Hepatic stellate cell (primary cell): Measurements from ENCODE around the gene GASK1B.

Experiments used
- DNase-seq: peaks from one replicate; pipeline ENCODE4 v3.0.0; 2011; ENCODE audit warnings: low spot score

GASK1B gene

GRCh38 chr4:158172261-158173258 is at the start of gene GASK1B:
Gene GASK1B (minus strand): TSS chr4:158173025. CDS start chr4:158171375, 1,650 bp downstream.
- DNase-seq = no peak

DNA sequence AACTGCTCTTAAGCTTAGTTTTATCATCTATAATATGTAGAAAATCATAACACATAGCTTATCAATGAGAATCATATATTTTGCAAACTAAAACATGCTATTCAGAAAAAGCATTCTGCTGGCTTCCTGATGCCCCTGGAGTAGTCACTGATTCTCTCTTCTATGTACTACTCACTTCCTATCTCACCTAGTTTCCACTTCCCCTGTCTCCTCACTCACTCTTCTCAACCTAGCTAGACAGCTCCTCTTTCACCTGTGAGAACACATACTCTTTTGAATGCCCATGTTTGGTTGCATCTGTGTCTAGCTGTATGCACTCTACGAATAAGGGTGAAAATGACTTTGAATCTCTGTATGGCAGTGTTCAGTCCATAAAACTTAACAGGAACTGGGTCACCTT is 46.8 kb upstream of the GASK1B start:
- no peak for DNase-seq

- no peak for DNase-seq
These were observed 44.9 kb upstream of the GASK1B start for GRCh38 chr4:158217763-158218162.

- DNase-seq = no peak
These were observed 42.0 kb upstream of the GASK1B start for GRCh38 chr4:158214856-158215255.

- DNase-seq = no peak
These were observed 40.6 kb upstream of the GASK1B start for GRCh38 chr4:158213466-158213865.

DNA sequence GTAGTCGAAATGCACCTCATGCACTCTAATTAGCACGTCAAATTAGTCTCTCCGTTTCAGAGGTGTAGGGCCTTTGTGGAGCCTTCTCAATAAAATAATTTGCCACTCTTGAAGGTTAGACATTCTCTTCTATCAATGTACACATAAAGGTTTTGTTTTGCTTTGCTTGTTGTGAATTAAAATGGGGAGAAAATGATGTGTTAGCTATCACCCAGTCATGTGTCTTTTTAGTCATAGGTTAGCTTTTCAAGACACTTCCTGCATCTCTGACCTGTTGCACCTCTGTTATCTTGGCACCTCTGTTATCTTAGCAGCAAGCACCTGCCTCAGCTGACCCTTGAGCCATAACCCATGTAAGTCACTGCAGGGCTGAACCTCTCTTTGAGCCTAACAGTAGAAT is 38.4 kb upstream of the GASK1B start:
- DNase-seq = no peak

DNA sequence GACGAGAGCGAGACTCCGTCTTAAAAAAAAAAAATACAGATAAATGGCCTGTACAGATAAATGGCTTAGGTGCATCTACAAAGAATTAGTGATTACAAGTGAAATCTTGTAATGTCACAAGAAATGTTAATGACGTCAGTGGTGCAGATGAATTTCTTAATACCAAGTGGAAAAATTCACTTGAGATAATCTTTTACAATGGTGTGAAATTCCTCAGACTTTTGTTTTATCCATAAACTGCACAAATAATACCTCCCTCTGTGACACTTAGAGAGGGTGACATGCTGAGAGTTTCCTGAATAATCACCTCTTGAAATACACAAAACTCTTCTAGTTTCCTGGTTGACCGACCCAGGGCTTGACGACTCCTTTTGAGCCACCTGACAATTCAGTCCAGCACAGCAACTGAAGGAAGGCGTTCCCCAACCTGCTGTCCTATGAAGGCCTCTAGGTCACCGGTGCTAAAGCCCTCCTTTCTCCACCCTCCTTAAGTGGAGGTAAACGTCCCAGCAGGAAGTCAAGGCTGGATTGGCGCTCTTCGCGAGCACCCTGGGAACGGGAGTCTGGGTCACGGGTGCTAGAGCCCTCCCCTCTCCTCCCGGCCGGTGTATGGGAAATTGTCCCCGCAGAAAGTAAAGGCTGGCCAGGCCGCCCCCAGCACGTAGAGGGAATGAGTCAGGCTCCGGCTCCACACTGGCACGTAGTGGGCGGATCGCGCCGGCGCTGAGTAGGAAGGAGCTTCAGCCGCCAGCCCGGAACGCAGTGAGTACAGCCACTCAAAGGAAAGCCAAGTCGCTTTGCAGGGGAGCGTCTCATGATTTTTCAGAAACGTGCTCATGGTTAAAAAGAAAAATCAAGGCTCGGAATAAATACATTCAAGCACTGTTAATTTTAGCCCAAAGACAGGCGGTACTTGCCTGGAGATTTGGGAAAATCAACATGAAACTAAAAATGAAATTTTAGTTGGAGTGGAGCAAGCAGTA is 37.3 kb upstream of the GASK1B start, which contains the start of gene TMEM144:
Gene TMEM144 (plus strand): TSS at position 662 of the 983 bp plus-strand sequence. CDS start 2,182 bp downstream, outside the sequence.
- DNase-seq = peak; percentile 77

DNA sequence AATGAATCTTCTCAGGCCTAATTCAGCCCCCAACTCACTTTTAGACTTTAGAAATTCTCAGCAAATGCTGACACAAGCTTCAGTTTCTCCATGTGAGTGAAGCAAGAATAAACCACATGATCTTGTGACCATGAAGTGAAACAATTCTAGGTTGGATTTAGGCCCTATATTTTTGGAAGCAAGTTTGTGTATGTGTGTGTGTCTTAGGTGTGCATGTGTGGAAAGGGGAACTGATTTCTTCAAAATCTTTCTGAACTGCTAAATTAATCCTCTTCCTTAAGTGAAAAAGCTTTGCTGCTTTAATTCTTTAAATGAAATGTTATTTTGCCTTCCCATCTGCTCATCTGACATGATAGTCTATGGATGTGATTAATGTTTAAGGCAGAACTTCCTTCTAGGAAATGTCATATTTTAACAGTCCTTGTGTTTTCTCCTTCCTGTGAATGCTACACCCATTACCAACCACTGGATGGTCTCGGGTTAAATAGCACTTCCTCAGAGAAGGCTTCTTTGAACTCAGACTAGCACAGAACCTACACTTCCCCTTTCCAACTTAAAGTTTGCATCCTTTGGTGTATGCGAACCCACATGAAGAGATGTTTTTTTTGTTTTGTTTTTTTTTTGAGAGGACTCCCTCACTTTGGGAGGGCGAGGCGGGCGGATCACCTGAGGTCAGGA is 36.3 kb upstream of the GASK1B start:
- DNase-seq = no peak

DNA sequence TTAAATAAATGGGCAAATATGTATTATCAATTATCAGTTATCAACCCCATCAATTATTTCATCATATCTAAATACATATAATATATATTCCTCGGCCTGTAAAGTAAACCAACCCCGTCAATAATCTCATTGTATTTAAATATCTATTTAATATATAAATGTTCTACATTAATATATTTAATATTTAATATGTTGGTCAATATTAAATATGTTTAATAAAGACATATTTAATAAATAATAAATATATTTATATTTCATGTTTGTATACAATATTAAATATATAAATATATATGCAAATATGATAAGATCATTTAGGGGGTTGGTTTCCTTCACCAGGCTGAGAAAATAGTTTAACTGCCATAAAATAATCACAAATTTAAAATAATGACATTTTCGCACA is 31.1 kb upstream of the GASK1B start:
- DNase-seq = no peak

- no peak for DNase-seq
These were observed 30.6 kb upstream of the GASK1B start for GRCh38 chr4:158203436-158203835.

DNA sequence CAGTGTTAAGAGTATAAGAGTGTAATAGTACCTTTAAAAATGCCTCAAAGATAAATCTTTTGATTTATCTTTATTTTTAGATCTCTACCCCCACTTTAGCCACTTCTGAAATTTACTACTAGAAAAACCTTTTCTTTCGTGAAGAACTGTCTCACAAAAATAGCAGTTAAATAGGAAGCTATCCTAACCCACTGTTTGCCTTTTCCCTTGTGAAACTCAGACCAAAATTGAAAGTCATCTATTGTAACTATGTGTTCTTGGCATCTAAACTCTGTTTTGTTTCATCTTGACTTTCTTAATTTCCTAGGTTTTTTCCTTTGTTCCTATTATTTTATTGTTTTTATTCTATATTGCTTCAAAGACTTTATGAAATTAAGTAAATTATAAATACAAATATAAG is 29.7 kb upstream of the GASK1B start:
- DNase-seq = no peak

- DNase-seq = no peak
These were observed 29.1 kb upstream of the GASK1B start for GRCh38 chr4:158201876-158202275.

- DNase-seq = no peak
These were observed 28.5 kb upstream of the GASK1B start for GRCh38 chr4:158201322-158201721.

GRCh38 chr4:158200214-158200613 is 27.4 kb upstream of the GASK1B start:
- no peak for DNase-seq

- DNase-seq = no peak
These were observed 24.5 kb upstream of the GASK1B start for GRCh38 chr4:158197194-158197776.

DNA sequence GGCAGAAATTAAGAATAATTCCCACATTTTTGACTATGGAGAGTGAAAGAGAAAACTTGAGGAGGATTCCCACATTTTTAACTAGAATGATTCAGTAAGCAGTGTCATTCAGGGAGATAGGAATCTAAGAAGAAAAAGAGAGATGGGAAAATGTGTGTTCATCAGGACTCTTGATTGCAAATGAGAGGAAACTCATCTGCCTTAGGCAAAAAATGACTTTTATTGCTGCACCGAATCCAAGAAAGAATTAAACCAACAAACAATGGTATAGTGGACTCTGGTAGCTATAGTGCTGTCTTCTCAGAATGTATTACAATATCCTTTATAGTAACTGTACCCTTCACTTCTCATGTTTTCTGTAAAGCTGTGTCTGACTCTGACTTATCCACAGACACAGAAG is 22.5 kb upstream of the GASK1B start:
- no peak for DNase-seq

GRCh38 chr4:158193171-158193749 is 20.4 kb upstream of the GASK1B start:
- no peak for DNase-seq

GRCh38 chr4:158192439-158193158 is 19.8 kb upstream of the GASK1B start:
- DNase-seq = no peak

GRCh38 chr4:158190718-158191117 is 17.9 kb upstream of the GASK1B start:
- no peak for DNase-seq

DNA sequence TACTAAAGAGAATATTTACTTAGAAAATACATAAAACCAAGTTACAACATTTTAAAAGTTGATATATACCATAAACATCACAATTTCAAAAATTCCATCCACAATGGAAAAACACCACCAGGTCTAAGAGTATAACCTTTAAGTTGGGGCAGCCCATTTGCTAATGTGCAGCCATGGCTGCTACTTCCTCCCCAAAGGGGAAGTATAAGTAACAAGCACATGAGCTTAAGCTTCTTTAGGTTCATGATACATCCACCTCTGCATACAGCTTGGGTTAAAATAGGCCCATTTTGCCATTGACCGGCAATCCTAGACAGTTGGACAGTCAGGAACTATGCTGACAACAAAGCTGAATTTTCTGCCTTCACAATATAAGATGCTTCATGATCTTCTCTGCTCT is 16.6 kb upstream of the GASK1B start:
- no peak for DNase-seq
